WTC11 (cell line): ENCODE data around the gene SLC4A9. TPM values are rescaled to one million over a fixed set of nuclear protein-coding genes. Genes with fewer than 3 reads are reported as not detected.
A peak's percentile ranks its signal among the peaks of the same experiment; 100 is the strongest.

Experiments
- AFF4 ChIP-seq: sonication (generic); formaldehyde crosslinking; IDR thresholded peaks from 2 replicates; pipeline ENCODE4 v1.8.1; 2023; ENCODE audit warnings: mild to moderate bottlenecking, missing genetic modification reagents, borderline replicate concordance
- ATF6 ChIP-seq: sonication (generic); formaldehyde crosslinking; IDR thresholded peaks from 2 replicates; pipeline ENCODE4 v1.8.1; 2023; ENCODE audit warnings: mild to moderate bottlenecking, missing genetic modification reagents
- ETV6 ChIP-seq: sonication (generic); formaldehyde crosslinking; IDR thresholded peaks from 2 replicates; pipeline ENCODE4 v1.8.1; 2022; ENCODE audit warnings: mild to moderate bottlenecking, missing genetic modification reagents
- GTF2I ChIP-seq: fragments of 250-450 bp; sonication (Bioruptor Pico); conservative IDR thresholded peaks from 2 replicates; pipeline ENCODE4 v1.4.0; 2021; ENCODE audit warnings: mild to moderate bottlenecking
- IRF1 ChIP-seq: sonication (generic); formaldehyde crosslinking; IDR thresholded peaks from 2 replicates; pipeline ENCODE4 v1.8.0; 2023; ENCODE audit warnings: missing genetic modification reagents
- OVOL2 ChIP-seq: fragments of 250-450 bp; sonication (Bioruptor Pico); IDR thresholded peaks from 2 replicates; pipeline ENCODE4 v1.9.0; 2021; ENCODE audit warnings: mild to moderate bottlenecking, borderline replicate concordance
- SMAD4 ChIP-seq: sonication (generic); formaldehyde crosslinking; IDR thresholded peaks from 2 replicates; pipeline ENCODE4 v1.8.0; 2022; ENCODE audit warnings: mild to moderate bottlenecking, missing genetic modification reagents
- SP1 ChIP-seq: sonication (generic); formaldehyde crosslinking; conservative IDR thresholded peaks from 2 replicates; pipeline ENCODE4 v1.8.1; 2022; ENCODE audit warnings: missing genetic modification reagents
- TEAD1 ChIP-seq: sonication (generic); formaldehyde crosslinking; IDR thresholded peaks from 2 replicates; pipeline ENCODE4 v1.8.0; 2022; ENCODE audit warnings: mild to moderate bottlenecking, missing genetic modification reagents
- USF2 ChIP-seq: sonication (generic); formaldehyde crosslinking; IDR thresholded peaks from 2 replicates; pipeline ENCODE4 v1.8.1; 2023; ENCODE audit warnings: mild to moderate bottlenecking, missing genetic modification reagents, moderate library complexity
- ZMAT4 ChIP-seq: fragments of 250-450 bp; sonication (Bioruptor Pico); IDR thresholded peaks from 2 replicates; pipeline ENCODE4 v1.9.0; 2021; ENCODE audit warnings: mild to moderate bottlenecking
- ZNF281 ChIP-seq: sonication (generic); formaldehyde crosslinking; IDR thresholded peaks from 2 replicates; pipeline ENCODE4 v1.8.0; 2023; ENCODE audit warnings: mild to moderate bottlenecking, missing genetic modification reagents
- ZNF416 ChIP-seq: fragments of 250-450 bp; sonication (Bioruptor Pico); IDR thresholded peaks from 2 replicates; pipeline ENCODE4 v1.9.0; 2021; ENCODE audit warnings: mild to moderate bottlenecking, inconsistent platforms
- ZSCAN18 ChIP-seq: fragments of 250-450 bp; sonication (Bioruptor Pico); IDR thresholded peaks from 2 replicates; pipeline ENCODE4 v2.1.2; 2022; ENCODE audit warnings: mild to moderate bottlenecking, moderate library complexity
- total RNA-seq: library from RNA; stranded (reverse); gene quantifications from 3 replicates; pipeline ENCODE4 v1.2.3, GENCODE V29; 2021

Gene SLC4A9
- total RNA-seq, 1 experiment from 2014 or later, result 0.37 TPM

GRCh38 chr5:140400730-140401361, 40.9 kb downstream of the SLC4A9 start (continued):
- no peak for TF ChIP-seq ZNF416 (CRISPR knock-in tag)
- TF ChIP-seq IRF1 (CRISPR knock-in tag), result peak; percentile 96
- peak; percentile 89; the same call in 1 of the 2 replicates for TF ChIP-seq AFF4 (CRISPR knock-in tag)
- peak; percentile 85; the same call in 1 of the 2 replicates for TF ChIP-seq ZNF281 (CRISPR knock-in tag)
- TF ChIP-seq TEAD1, result peak; percentile 80; the same call in 1 of the 2 replicates
- TF ChIP-seq ZSCAN18, result no peak
- no peak for TF ChIP-seq OVOL2 (CRISPR knock-in tag)
- no peak for TF ChIP-seq ZMAT4 (CRISPR knock-in tag)
- TF ChIP-seq ATF6 (CRISPR knock-in tag), result no peak
- TF ChIP-seq ETV6 (CRISPR knock-in tag), result peak; percentile 92
- TF ChIP-seq SMAD4, result no peak; the same call in 1 of the 2 replicates
- peak; percentile 72 for TF ChIP-seq SP1 (CRISPR knock-in tag)
- no peak for TF ChIP-seq GTF2I (CRISPR knock-in tag)
- no peak for TF ChIP-seq USF2 (CRISPR knock-in tag)
- TF ChIP-seq, all 79 proteins: peak for 41
